Sigmoid colon (tissue), 4 donors: Measurements from ENCODE around the gene AFAP1.

ENCODE experiments used
- CTCF ChIP-seq, 4 experiments: fragments of 450-650 bp in 3 of 4; fragments of 200-600 bp in 1 of 4; IDR thresholded peaks; one replicate each; pipeline ENCODE4 v1.5.1; 2016 to 2019; ENCODE audit warnings: antibody characterized with exemption in 4 of 4, mild to moderate bottlenecking in 3 of 4, moderate library complexity in 2 of 4
- EP300 ChIP-seq, 4 donors: sonication (generic); formaldehyde crosslinking; IDR thresholded peaks; one replicate each; pipeline ENCODE4 v1.6.1; 2017; ENCODE audit warnings: antibody characterized with exemption in 4 of 4

- TF ChIP-seq CTCF (IDR thresholded peaks at IDR 0.05) (no peak), EP300 (IDR thresholded peaks at IDR 0.05) (no peak)
These were observed 228.9 kb downstream of the AFAP1 start for GRCh38 chr4:7710576-7711306.
